GM12878 (cell line): ENCODE data around the gene DPY19L3. TPM values are rescaled to one million over a fixed set of nuclear protein-coding genes. Genes with fewer than 3 reads are reported as not detected.

Source experiments
- ATAC-seq: fragments of 200-7000 bp; cut with Tn5 transposase; 3 replicates; pipeline ENCODE4 v1.9.1; 2020; ENCODE audit warnings: mild to moderate bottlenecking, moderate library complexity
- BruUV-seq: library from RNA; stranded (reverse); fragments of 400-500 nt; replicated peaks from 2 replicates; lab custom pipeline; 2021; lab: Mats Ljungman, UMichigan
- CTCF ChIA-PET: fragments of 300-600 bp; sonication (Branson Sonifier 250); formaldehyde crosslinking; extraction: SDS; loops from one replicate; lab custom pipeline; 2021; ENCODE audit warnings: inconsistent platforms; lab: Yijun Ruan, JAX
- POLR2A ChIA-PET: fragments of 350-600 bp; formaldehyde crosslinking; extraction: SDS; loops from one replicate; lab custom pipeline; 2021; ENCODE audit warnings: inconsistent platforms; lab: Charles Lee
- RAD21 ChIA-PET: fragments of 300-600 bp; sonication (Branson Sonifier 250); formaldehyde crosslinking; loops from one replicate; lab custom pipeline; 2023; ENCODE audit warnings: antibody characterized with exemption; ENCODE audit not compliant: unreplicated experiment; lab: Charles Lee
- SMC1A ChIA-PET: fragments of 300-600 bp; sonication (Branson Sonifier 250); formaldehyde crosslinking; loops from one replicate; lab custom pipeline; 2023; ENCODE audit not compliant: unreplicated experiment, uncharacterized antibody; lab: Charles Lee
- DNase-seq: peaks from one replicate; pipeline ENCODE4 v3.0.0-alpha.2; 2011; ENCODE audit warnings: low read depth, low spot score
- FAIRE-seq: peaks from 3 replicates; lab custom pipeline; 2011; peaks lifted over from hg19 to GRCh38; lab: Jason Lieb, UNC
- H2AFZ ChIP-seq: 2 replicates; pipeline ENCODE4 v1.6.0; 2011; ENCODE audit warnings: low read depth, low read length, control low read depth; ENCODE audit not compliant: control insufficient read depth
- H3K27ac ChIP-seq: 2 replicates; pipeline ENCODE4 v1.5.1; 2011; ENCODE audit warnings: control low read depth; ENCODE audit not compliant: control insufficient read depth, insufficient read depth
- H3K27me3 ChIP-seq, 2 experiments: replicated peaks in 1 of 2; 2 replicates each; pipeline versions ENCODE4 v1.6.0 to v1.6.1; 2011; ENCODE audit warnings: low read length in 1 of 2; ENCODE audit not compliant: control insufficient read depth in 2 of 2, insufficient read depth in 2 of 2
- H3K36me3 ChIP-seq, 2 experiments: 2 replicates each; pipeline ENCODE4 v1.5.1; 2011; ENCODE audit warnings: low read length in 1 of 2; ENCODE audit not compliant: control insufficient read depth in 2 of 2, insufficient read depth in 2 of 2
- H3K4me1 ChIP-seq: 2 replicates; pipeline ENCODE4 v1.6.1; 2011; ENCODE audit warnings: mild to moderate bottlenecking, low read length, moderate library complexity, mixed read lengths; ENCODE audit not compliant: control insufficient read depth, insufficient read depth
- H3K4me2 ChIP-seq: 2 replicates; pipeline ENCODE4 v1.6.0; 2011; ENCODE audit warnings: control low read depth; ENCODE audit not compliant: control insufficient read depth, insufficient read depth
- H3K4me3 ChIP-seq: fragments of 200-600 bp; sonication (generic); 2 replicates; pipeline ENCODE4 v1.5.1; 2016
- H3K79me2 ChIP-seq: 2 replicates; pipeline ENCODE4 v1.6.0; 2011; ENCODE audit warnings: low read length; ENCODE audit not compliant: control insufficient read depth, insufficient read depth
- H3K9ac ChIP-seq: 2 replicates; pipeline ENCODE4 v1.8.0; 2011; ENCODE audit warnings: low read length, control low read depth, mixed read lengths; ENCODE audit not compliant: control insufficient read depth, insufficient read depth
- H3K9me3 ChIP-seq: replicated peaks from 3 replicates; pipeline ENCODE4 v1.5.1; 2011; ENCODE audit warnings: mild to moderate bottlenecking, low read length; ENCODE audit not compliant: control insufficient read depth, insufficient read depth
- H4K20me1 ChIP-seq: 2 replicates; pipeline ENCODE4 v1.6.0; 2011; ENCODE audit not compliant: control insufficient read depth, insufficient read depth
- RBBP5 ChIP-seq: fragments of 200-600 bp; sonication (generic); conservative IDR thresholded peaks from 2 replicates; pipeline ENCODE4 v1.6.1; 2016
- SPI1 ChIP-seq: IDR thresholded peaks from 2 replicates; pipeline ENCODE4 v1.6.1; 2011; ENCODE audit warnings: low read depth, mild to moderate bottlenecking, low read length, moderate library complexity, borderline replicate concordance; ENCODE audit not compliant: insufficient read depth
- SRF ChIP-seq, 2 experiments: IDR thresholded peaks; 2 replicates each; pipeline ENCODE4 v1.6.1; 2011; ENCODE audit warnings: low read depth in 2 of 2, low read length in 2 of 2, mild to moderate bottlenecking in 1 of 2, moderate library complexity in 1 of 2
- ZNF622 ChIP-seq: fragments of 450-650 bp; IDR thresholded peaks from 2 replicates; pipeline ENCODE4 v1.6.1; 2017; ENCODE audit warnings: mild to moderate bottlenecking, inconsistent platforms
- WGBS: methylation state at CpG from one replicate; pipeline ENCODE4 v1.1.6; 2016; ENCODE audit warnings: low lambda C conversion rate; ENCODE audit not compliant: insufficient replicate concordance, insufficient coverage; ENCODE audit errors: missing lambda C conversion rate; 5-methylcytosine and 5-hydroxymethylcytosine counted together
- in situ Hi-C: fragments of 300-500 bp; cut with MboI; formaldehyde crosslinking; loops from 9 replicates; pipeline ENCODE4 v1.14.3; 2018; ENCODE audit warnings: mixed read lengths
- intact Hi-C: fragments of 100-400 bp; cut with micrococcal nuclease; formaldehyde crosslinking; loops from one replicate; pipeline ENCODE4 v1.14.2; 2022; ENCODE audit not compliant: unreplicated experiment
- polyA plus RNA-seq, 11 experiments: library from polyadenylated mRNA; depleted of rRNA in 4 of 11; unstranded in 6 of 11; stranded (reverse) in 5 of 11; fragments of >200 nt; fragmentation: Nextera tagmentation in 4 of 11; fragmentation: Illumina TruSeq in 1 of 11; extraction: Ambion mirVana in 4 of 11; extraction: Trizol in 1 of 11; gene quantifications; 1 replicate in 1 of 11; 2 replicates in 10 of 11; pipeline versions ENCODE4 v1.2.1 to v1.2.3, GENCODE V29; 2011 to 2016; ENCODE audit warnings: inconsistent platforms in 2 of 11, missing spikeins in 2 of 11, low read depth in 1 of 11
- total RNA-seq, 4 experiments: library from RNA; depleted of rRNA in 3 of 4; stranded (reverse); fragments of >200 nt in 3 of 4; fragmentation: Illumina TruSeq in 1 of 4; extraction: Trizol in 1 of 4; gene quantifications; 2 replicates each; pipeline versions ENCODE4 v1.2.1 to v1.2.3, GENCODE V29; 2013 to 2021
- TF ChIP-seq, protein P1 (sequence below): fragments of 450-650 bp; formaldehyde crosslinking; IDR thresholded peaks from 2 replicates; pipeline ENCODE4 v1.4.0; 2020; ENCODE audit warnings: mild to moderate bottlenecking, moderate library complexity
- TF ChIP-seq, protein P2 (sequence below): fragments of 450-650 bp; conservative IDR thresholded peaks from 2 replicates; pipeline ENCODE4 v1.6.1; 2017; ENCODE audit warnings: mild to moderate bottlenecking, moderate library complexity

Gene DPY19L3
- total and polyA plus RNA-seq, 10 of the 15 experiments (the other 5 are each of a cell fraction or from before 2014, with no cell fraction given), result 2.5 to 30.2 (median 13.7) TPM

DNA sequence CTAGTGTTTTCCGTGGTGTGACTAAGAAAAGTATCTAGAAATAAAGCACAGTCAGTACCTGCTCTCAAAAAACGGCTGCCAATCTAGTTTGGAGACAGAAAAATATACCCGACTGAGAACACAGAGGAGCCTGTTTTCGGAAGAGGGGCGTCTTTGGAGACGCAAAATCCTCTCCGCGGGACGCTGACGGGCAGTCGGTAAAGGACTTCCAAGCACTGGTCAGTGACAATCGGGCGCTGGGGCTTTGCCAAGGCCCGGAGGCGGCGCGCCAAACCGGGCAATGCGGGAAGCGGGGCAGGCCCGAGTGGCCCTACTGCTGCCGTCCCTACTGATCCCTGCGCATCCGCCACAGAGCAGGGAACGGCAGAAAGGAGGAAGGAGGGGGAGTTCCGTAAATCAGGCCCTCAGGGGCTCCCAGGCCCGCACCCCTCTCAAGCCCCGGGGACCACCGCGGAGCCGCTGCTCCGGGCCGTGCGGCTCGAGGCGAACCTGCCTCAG lies 588 bp upstream of the DPY19L3 start:
- Histone ChIP-seq H3K4me1 (peaks cover 12% of the 10 kb centered on the region), H3K9me3 (no peaks in the 10 kb centered on the region; the same call in 2 of the 3 replicates), H3K9ac (peak overlapping the region; percentile 99), H3K4me2 (peak overlapping the region; percentile 97), H3K27me3 (no peaks in the 10 kb centered on the region), H3K4me3 (peak overlapping the region; percentile 97), H4K20me1 (no peaks in the 10 kb centered on the region), H2AFZ (peak overlapping the region; percentile 62), H3K27ac (peak overlapping the region; percentile 97), H3K79me2 (peaks cover 21% of the 10 kb centered on the region), H3K36me3 (0 out of 4 replicates have a peak, but pooled peaks cover 0 to 8% of the 10 kb centered on the region in 2 experiments)
- FAIRE-seq, result no peak
- WGBS, result under 1% methylated on average over 33 of the region's 36 CpGs
- ATAC-seq, result peak; percentile 39
- ChIA-PET CTCF (no interaction called here), RAD21 (interaction anchor here (1.2 kb wide), 1 partner anchor 54 kb away, joined by 3 read pairs; no protein-coding TSS in a partner anchor), SMC1A (interaction anchor here (0.8 kb wide), 1 partner anchor 54 kb away, joined by 3 read pairs; no protein-coding TSS in a partner anchor), POLR2A (interaction anchor here (0.7 to 1.6 kb wide), 3 partner anchors 9 to 47 kb away, joined by 3 to 4 read pairs (median 3); no protein-coding TSS in a partner anchor)
- TSS peak; percentile 92 for BruUV-seq
- TF ChIP-seq SRF (IDR thresholded peaks at IDR 0.05; ENCODE audit: low read depth in 2 of 2, low read length in 2 of 2), result no peak
- TF ChIP-seq, protein P1, sequence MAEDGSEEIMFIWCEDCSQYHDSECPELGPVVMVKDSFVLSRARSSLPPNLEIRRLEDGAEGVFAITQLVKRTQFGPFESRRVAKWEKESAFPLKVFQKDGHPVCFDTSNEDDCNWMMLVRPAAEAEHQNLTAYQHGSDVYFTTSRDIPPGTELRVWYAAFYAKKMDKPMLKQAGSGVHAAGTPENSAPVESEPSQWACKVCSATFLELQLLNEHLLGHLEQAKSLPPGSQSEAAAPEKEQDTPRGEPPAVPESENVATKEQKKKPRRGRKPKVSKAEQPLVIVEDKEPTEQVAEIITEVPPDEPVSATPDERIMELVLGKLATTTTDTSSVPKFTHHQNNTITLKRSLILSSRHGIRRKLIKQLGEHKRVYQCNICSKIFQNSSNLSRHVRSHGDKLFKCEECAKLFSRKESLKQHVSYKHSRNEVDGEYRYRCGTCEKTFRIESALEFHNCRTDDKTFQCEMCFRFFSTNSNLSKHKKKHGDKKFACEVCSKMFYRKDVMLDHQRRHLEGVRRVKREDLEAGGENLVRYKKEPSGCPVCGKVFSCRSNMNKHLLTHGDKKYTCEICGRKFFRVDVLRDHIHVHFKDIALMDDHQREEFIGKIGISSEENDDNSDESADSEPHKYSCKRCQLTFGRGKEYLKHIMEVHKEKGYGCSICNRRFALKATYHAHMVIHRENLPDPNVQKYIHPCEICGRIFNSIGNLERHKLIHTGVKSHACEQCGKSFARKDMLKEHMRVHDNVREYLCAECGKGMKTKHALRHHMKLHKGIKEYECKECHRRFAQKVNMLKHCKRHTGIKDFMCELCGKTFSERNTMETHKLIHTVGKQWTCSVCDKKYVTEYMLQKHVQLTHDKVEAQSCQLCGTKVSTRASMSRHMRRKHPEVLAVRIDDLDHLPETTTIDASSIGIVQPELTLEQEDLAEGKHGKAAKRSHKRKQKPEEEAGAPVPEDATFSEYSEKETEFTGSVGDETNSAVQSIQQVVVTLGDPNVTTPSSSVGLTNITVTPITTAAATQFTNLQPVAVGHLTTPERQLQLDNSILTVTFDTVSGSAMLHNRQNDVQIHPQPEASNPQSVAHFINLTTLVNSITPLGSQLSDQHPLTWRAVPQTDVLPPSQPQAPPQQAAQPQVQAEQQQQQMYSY, result 0 out of 2 replicates have a peak, but pooled peaks have one; percentile 16
- no peak for TF ChIP-seq RBBP5
- TF ChIP-seq, protein P2, sequence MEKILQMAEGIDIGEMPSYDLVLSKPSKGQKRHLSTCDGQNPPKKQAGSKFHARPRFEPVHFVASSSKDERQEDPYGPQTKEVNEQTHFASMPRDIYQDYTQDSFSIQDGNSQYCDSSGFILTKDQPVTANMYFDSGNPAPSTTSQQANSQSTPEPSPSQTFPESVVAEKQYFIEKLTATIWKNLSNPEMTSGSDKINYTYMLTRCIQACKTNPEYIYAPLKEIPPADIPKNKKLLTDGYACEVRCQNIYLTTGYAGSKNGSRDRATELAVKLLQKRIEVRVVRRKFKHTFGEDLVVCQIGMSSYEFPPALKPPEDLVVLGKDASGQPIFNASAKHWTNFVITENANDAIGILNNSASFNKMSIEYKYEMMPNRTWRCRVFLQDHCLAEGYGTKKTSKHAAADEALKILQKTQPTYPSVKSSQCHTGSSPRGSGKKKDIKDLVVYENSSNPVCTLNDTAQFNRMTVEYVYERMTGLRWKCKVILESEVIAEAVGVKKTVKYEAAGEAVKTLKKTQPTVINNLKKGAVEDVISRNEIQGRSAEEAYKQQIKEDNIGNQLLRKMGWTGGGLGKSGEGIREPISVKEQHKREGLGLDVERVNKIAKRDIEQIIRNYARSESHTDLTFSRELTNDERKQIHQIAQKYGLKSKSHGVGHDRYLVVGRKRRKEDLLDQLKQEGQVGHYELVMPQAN, result peak; percentile 16; the same call in 1 of the 2 replicates
- no peak for TF ChIP-seq ZNF622
- no peak for TF ChIP-seq SPI1
- DNase-seq, result no peak
- in situ Hi-C loops (loop anchor here (10.0 kb wide), 1 partner anchor 180 kb away; the partner anchor contains the start of gene PDCD5), intact Hi-C loops (loop anchor here (5.0 kb wide), 3 partner anchors 58 to 287 kb away; partner anchors contain the start of genes NUDT19, PDCD5 and ZNF507)
